Liver (tissue), 9 donors: ENCODE measurements around the gene SP2. TPM values are rescaled to one million over a fixed set of nuclear protein-coding genes. Genes with fewer than 3 reads are reported as not detected.
A peak's percentile ranks its signal among the peaks of the same experiment; 100 is the strongest.

Experiments
- DNase-seq: peaks from one replicate; pipeline ENCODE4 v3.0.0-alpha.2; 2017; ENCODE audit warnings: low spot score
- H3K27ac ChIP-seq, 2 donors: one replicate each; pipeline ENCODE4 v1.7.0; 2013; ENCODE audit warnings: inconsistent platforms in 2 of 2, low read length in 2 of 2, control low read depth in 1 of 2, low read depth in 1 of 2, mild to moderate bottlenecking in 1 of 2
- H3K27me3 ChIP-seq, 4 donors: one replicate each; pipeline versions ENCODE4 v1.6.1 to v1.7.0; 2013; ENCODE audit warnings: low read length in 3 of 4, inconsistent platforms in 1 of 4, mild to moderate bottlenecking in 1 of 4, moderate library complexity in 1 of 4; ENCODE audit not compliant: control insufficient read depth in 4 of 4, insufficient read depth in 4 of 4
- H3K36me3 ChIP-seq, 4 donors: one replicate each; pipeline versions ENCODE4 v1.6.1 to v1.7.0; 2013; ENCODE audit warnings: low read length in 3 of 4, mild to moderate bottlenecking in 3 of 4, low read depth in 1 of 4, moderate library complexity in 1 of 4; ENCODE audit not compliant: control insufficient read depth in 4 of 4, insufficient read depth in 3 of 4
- H3K4me1 ChIP-seq, 4 donors: one replicate each; pipeline versions ENCODE4 v1.6.1 to v1.7.0; 2013; ENCODE audit warnings: low read length in 3 of 4, mild to moderate bottlenecking in 3 of 4, moderate library complexity in 1 of 4; ENCODE audit not compliant: control insufficient read depth in 4 of 4, insufficient read depth in 4 of 4
- H3K4me3 ChIP-seq, 3 donors: one replicate each; pipeline versions ENCODE4 v1.6.1 to v1.7.0; 2013; ENCODE audit warnings: low read length in 3 of 3, control low read depth in 1 of 3, low read depth in 1 of 3, mild to moderate bottlenecking in 1 of 3
- H3K9ac ChIP-seq, 2 donors: one replicate each; pipeline ENCODE4 v1.7.0; 2013; ENCODE audit warnings: low read length in 2 of 2, mild to moderate bottlenecking in 2 of 2, moderate library complexity in 2 of 2, control low read depth in 1 of 2, low read depth in 1 of 2
- H3K9me3 ChIP-seq, 4 donors: one replicate each; pipeline versions ENCODE4 v1.6.1 to v1.7.0; 2013; ENCODE audit warnings: low read length in 3 of 4; ENCODE audit not compliant: control insufficient read depth in 4 of 4
- EGR1 ChIP-seq, 2 donors: IDR thresholded peaks; 2 replicates each; pipeline ENCODE4 v1.6.1; 2016 to 2018; ENCODE audit warnings: antibody characterized with exemption in 2 of 2, low read depth in 2 of 2
- FOXA1 ChIP-seq: IDR thresholded peaks from 2 replicates; pipeline ENCODE4 v1.6.1; 2016; ENCODE audit warnings: antibody characterized with exemption
- FOXA2 ChIP-seq: IDR thresholded peaks from 2 replicates; pipeline ENCODE4 v1.6.1; 2016; ENCODE audit warnings: antibody characterized with exemption
- GABPA ChIP-seq, 2 donors: IDR thresholded peaks in 1 of 2; conservative IDR thresholded peaks in 1 of 2; 2 replicates each; pipeline ENCODE4 v1.6.1; 2016; ENCODE audit warnings: antibody characterized with exemption in 2 of 2, mild to moderate bottlenecking in 1 of 2, moderate library complexity in 1 of 2
- HNF4A ChIP-seq, 2 donors: conservative IDR thresholded peaks; 2 replicates each; pipeline ENCODE4 v1.6.1; 2016; ENCODE audit warnings: antibody characterized with exemption in 2 of 2, mild to moderate bottlenecking in 2 of 2
- HNF4G ChIP-seq: IDR thresholded peaks from 2 replicates; pipeline ENCODE4 v1.6.1; 2016; ENCODE audit warnings: antibody characterized with exemption
- JUND ChIP-seq, 2 donors: IDR thresholded peaks; 2 replicates each; pipeline ENCODE4 v1.6.1; 2016; ENCODE audit warnings: antibody characterized with exemption in 2 of 2
- NR2F2 ChIP-seq: IDR thresholded peaks from 2 replicates; pipeline ENCODE4 v1.6.1; 2016; ENCODE audit warnings: antibody characterized with exemption
- RAD21 ChIP-seq, 2 donors: IDR thresholded peaks; 2 replicates each; pipeline ENCODE4 v1.6.1; 2016; ENCODE audit warnings: antibody characterized with exemption in 2 of 2, mild to moderate bottlenecking in 2 of 2
- RXRA ChIP-seq, 2 donors: IDR thresholded peaks; 2 replicates each; pipeline ENCODE4 v1.6.1; 2017 to 2018; ENCODE audit warnings: antibody characterized with exemption in 2 of 2, mild to moderate bottlenecking in 1 of 2
- SP1 ChIP-seq: IDR thresholded peaks from 2 replicates; pipeline ENCODE4 v1.6.1; 2018; ENCODE audit warnings: antibody characterized with exemption, mild to moderate bottlenecking
- TAF1 ChIP-seq: conservative IDR thresholded peaks from 2 replicates; pipeline ENCODE4 v1.6.1; 2016; ENCODE audit warnings: antibody characterized with exemption, mild to moderate bottlenecking
- YY1 ChIP-seq: IDR thresholded peaks from 2 replicates; pipeline ENCODE4 v1.6.1; 2016; ENCODE audit warnings: antibody characterized with exemption, mild to moderate bottlenecking
- WGBS: extraction: QIAGEN DNeasy Blood & Tissue Kit; methylation state at CpG from one replicate; pipeline ENCODE4 v1.1.7; 2013; 5-methylcytosine and 5-hydroxymethylcytosine counted together
- polyA plus RNA-seq, 2 donors: library from polyadenylated mRNA; stranded (reverse) in 1 of 2; unstranded in 1 of 2; fragments of 200-250 nt in 1 of 2; fragments of >200 nt in 1 of 2; fragmentation: Nextera tagmentation in 1 of 2; extraction: Ambion mirVana in 1 of 2; gene quantifications; one replicate each; pipeline versions ENCODE4 v1.2.1 to v1.2.3, GENCODE V29; 2013 to 2015
- total RNA-seq, 2 donors: library from RNA; depleted of rRNA; stranded (reverse); fragments of >200 nt; gene quantifications; one replicate each; pipeline ENCODE4 v1.2.3, GENCODE V29; 2014
- TF ChIP-seq, protein P1 (sequence below): fragments of 150-350 bp; IDR thresholded peaks from 2 replicates; pipeline ENCODE4 v1.5.1; 2017; ENCODE audit warnings: improper control_type of control experiment, low read depth, low read length; ENCODE audit not compliant: missing input control
- TF ChIP-seq, protein P2 (sequence below): IDR thresholded peaks from 2 replicates; pipeline ENCODE4 v1.6.1; 2016; ENCODE audit warnings: antibody characterized with exemption
- TF ChIP-seq, protein P3 (sequence below): IDR thresholded peaks from 2 replicates; pipeline ENCODE4 v1.6.1; 2016; ENCODE audit warnings: antibody characterized with exemption
- TF ChIP-seq, protein P4 (sequence below): IDR thresholded peaks from 2 replicates; pipeline ENCODE4 v1.6.1; 2016; ENCODE audit warnings: antibody characterized with exemption
- TF ChIP-seq, protein P5 (sequence below): IDR thresholded peaks from 2 replicates; pipeline ENCODE4 v1.6.1; 2016; ENCODE audit warnings: antibody characterized with exemption, mild to moderate bottlenecking
- donor health status: healthy.
- donor health status: healthy.
- donor health status: healthy.
- donor health status: healthy.
- donor health status: healthy.

Gene SP2
- total and polyA plus RNA-seq, 4 donors, result 2.2 to 5.7 (median 3.8) TPM

DNA sequence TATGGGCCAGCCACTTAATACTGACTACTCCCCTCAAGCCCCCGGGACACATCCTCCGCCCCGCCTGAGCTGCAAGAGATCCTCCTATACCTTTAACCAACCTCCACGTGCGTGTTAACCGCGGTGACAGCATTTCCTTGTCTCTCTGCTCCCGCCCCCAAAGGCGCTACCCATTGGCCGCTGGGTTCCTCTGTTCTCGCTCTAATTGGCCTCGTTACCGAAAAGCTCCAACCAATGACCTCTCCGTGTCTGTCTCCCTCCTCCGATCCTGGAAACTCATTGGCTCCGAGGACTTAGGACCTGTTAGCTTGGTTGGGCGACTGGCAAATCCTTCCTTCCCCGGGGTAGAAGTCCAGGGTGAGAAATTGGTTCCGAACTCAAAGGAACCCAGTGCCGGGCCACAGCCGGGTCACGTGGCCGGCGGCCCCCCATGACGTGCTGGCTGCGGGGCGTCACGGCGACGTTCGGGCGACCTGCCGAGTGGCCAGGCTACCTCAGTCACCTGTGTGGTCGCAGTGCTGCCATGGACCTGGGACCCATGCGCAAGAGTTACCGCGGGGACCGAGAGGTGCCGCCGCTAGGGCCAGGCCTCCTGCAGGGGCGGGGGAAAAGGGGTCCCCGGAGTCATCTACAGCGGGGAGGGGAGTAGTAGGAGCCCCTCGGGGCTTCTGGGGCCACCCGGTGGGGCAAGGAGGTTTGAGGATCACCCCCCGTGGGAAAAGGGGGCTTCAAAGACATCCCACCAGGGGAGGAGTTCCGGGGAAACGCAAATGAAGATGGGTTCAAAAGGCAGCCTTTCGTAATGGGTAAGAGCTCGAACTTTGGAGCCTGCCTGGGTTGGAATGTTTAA lies 45.4 kb downstream of the SP2 start, which contains the start of gene PNPO:
Gene PNPO (plus strand): TSS at position 326 of the 850 bp plus-strand sequence. CDS start 105 bp downstream, at position 431.
- no peaks in the 10 kb centered on the region for H3K27me3 ChIP-seq
- under 1% methylated on average over 50 of the region's 50 CpGs for WGBS
- no peaks in the 10 kb centered on the region for H3K9me3 ChIP-seq
- TF ChIP-seq RXRA (IDR thresholded peaks at IDR 0.05) (peak; percentile 84 to 87), SP1 (peak; percentile 99), RAD21 (IDR thresholded peaks at IDR 0.05) (peak; percentile 6 to 27), HNF4A (conservative IDR thresholded peaks at IDR 0.05) (peak; percentile 80 to 87), HNF4G (peak; percentile 85), TAF1 (peak; percentile 50), YY1 (peak; percentile 46), JUND (IDR thresholded peaks at IDR 0.05) (peak; percentile 39 to 76), NR2F2 (peak; percentile 28), EGR1 (IDR thresholded peaks at IDR 0.05; ENCODE audit: low read depth in 2 of 2) (no peak), GABPA (IDR thresholded peaks at IDR 0.05 in 1 of 2, conservative IDR thresholded peaks at IDR 0.05 in 1 of 2) (peak in 1 of 2 donors; percentile 75), FOXA1 (no peak), FOXA2 (no peak)
- TF ChIP-seq, protein P1, sequence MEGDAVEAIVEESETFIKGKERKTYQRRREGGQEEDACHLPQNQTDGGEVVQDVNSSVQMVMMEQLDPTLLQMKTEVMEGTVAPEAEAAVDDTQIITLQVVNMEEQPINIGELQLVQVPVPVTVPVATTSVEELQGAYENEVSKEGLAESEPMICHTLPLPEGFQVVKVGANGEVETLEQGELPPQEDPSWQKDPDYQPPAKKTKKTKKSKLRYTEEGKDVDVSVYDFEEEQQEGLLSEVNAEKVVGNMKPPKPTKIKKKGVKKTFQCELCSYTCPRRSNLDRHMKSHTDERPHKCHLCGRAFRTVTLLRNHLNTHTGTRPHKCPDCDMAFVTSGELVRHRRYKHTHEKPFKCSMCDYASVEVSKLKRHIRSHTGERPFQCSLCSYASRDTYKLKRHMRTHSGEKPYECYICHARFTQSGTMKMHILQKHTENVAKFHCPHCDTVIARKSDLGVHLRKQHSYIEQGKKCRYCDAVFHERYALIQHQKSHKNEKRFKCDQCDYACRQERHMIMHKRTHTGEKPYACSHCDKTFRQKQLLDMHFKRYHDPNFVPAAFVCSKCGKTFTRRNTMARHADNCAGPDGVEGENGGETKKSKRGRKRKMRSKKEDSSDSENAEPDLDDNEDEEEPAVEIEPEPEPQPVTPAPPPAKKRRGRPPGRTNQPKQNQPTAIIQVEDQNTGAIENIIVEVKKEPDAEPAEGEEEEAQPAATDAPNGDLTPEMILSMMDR, result no peak
- TF ChIP-seq, protein P2, sequence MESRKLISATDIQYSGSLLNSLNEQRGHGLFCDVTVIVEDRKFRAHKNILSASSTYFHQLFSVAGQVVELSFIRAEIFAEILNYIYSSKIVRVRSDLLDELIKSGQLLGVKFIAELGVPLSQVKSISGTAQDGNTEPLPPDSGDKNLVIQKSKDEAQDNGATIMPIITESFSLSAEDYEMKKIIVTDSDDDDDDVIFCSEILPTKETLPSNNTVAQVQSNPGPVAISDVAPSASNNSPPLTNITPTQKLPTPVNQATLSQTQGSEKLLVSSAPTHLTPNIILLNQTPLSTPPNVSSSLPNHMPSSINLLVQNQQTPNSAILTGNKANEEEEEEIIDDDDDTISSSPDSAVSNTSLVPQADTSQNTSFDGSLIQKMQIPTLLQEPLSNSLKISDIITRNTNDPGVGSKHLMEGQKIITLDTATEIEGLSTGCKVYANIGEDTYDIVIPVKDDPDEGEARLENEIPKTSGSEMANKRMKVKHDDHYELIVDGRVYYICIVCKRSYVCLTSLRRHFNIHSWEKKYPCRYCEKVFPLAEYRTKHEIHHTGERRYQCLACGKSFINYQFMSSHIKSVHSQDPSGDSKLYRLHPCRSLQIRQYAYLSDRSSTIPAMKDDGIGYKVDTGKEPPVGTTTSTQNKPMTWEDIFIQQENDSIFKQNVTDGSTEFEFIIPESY, result peak; percentile 49
- TF ChIP-seq, protein P3, sequence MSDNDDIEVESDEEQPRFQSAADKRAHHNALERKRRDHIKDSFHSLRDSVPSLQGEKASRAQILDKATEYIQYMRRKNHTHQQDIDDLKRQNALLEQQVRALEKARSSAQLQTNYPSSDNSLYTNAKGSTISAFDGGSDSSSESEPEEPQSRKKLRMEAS, result peak; percentile 98
- TF ChIP-seq, protein P4, sequence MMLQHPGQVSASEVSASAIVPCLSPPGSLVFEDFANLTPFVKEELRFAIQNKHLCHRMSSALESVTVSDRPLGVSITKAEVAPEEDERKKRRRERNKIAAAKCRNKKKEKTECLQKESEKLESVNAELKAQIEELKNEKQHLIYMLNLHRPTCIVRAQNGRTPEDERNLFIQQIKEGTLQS, result peak; percentile 94
- TF ChIP-seq, protein P5, sequence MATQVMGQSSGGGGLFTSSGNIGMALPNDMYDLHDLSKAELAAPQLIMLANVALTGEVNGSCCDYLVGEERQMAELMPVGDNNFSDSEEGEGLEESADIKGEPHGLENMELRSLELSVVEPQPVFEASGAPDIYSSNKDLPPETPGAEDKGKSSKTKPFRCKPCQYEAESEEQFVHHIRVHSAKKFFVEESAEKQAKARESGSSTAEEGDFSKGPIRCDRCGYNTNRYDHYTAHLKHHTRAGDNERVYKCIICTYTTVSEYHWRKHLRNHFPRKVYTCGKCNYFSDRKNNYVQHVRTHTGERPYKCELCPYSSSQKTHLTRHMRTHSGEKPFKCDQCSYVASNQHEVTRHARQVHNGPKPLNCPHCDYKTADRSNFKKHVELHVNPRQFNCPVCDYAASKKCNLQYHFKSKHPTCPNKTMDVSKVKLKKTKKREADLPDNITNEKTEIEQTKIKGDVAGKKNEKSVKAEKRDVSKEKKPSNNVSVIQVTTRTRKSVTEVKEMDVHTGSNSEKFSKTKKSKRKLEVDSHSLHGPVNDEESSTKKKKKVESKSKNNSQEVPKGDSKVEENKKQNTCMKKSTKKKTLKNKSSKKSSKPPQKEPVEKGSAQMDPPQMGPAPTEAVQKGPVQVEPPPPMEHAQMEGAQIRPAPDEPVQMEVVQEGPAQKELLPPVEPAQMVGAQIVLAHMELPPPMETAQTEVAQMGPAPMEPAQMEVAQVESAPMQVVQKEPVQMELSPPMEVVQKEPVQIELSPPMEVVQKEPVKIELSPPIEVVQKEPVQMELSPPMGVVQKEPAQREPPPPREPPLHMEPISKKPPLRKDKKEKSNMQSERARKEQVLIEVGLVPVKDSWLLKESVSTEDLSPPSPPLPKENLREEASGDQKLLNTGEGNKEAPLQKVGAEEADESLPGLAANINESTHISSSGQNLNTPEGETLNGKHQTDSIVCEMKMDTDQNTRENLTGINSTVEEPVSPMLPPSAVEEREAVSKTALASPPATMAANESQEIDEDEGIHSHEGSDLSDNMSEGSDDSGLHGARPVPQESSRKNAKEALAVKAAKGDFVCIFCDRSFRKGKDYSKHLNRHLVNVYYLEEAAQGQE, result peak; percentile 86
- peak within 1 kb of the TSS; percentile 66 to 83 (median 82) for H3K4me3 ChIP-seq
- H3K27ac ChIP-seq, result peak within 1 kb of the TSS; percentile 96 to 99
- H3K36me3 ChIP-seq, result peaks cover 0 to 7% (median 4%) of the 10 kb centered on the region in 4 donors
- DNase-seq, result peak; percentile 89
- peaks cover 7 to 54% (median 42%) of the 10 kb centered on the region in 4 donors for H3K4me1 ChIP-seq
- H3K9ac ChIP-seq, result peak within 1 kb of the TSS; percentile 79 to 96
